Loucy (cell line): ENCODE results near the gene PTGIS.

ENCODE experiments used
- CTCF ChIP-seq: fragments of 200-600 bp; sonication (generic); conservative IDR thresholded peaks from 2 replicates; pipeline ENCODE4 v1.5.1; 2014; ENCODE audit warnings: mild to moderate bottlenecking, antibody characterized with exemption, low read length
- EZH2phosphoT487 ChIP-seq: fragments of 200-600 bp; IDR thresholded peaks from 2 replicates; pipeline ENCODE4 v1.6.1; 2018; ENCODE audit warnings: antibody characterized with exemption, mild to moderate bottlenecking, moderate library complexity, borderline replicate concordance

DNA sequence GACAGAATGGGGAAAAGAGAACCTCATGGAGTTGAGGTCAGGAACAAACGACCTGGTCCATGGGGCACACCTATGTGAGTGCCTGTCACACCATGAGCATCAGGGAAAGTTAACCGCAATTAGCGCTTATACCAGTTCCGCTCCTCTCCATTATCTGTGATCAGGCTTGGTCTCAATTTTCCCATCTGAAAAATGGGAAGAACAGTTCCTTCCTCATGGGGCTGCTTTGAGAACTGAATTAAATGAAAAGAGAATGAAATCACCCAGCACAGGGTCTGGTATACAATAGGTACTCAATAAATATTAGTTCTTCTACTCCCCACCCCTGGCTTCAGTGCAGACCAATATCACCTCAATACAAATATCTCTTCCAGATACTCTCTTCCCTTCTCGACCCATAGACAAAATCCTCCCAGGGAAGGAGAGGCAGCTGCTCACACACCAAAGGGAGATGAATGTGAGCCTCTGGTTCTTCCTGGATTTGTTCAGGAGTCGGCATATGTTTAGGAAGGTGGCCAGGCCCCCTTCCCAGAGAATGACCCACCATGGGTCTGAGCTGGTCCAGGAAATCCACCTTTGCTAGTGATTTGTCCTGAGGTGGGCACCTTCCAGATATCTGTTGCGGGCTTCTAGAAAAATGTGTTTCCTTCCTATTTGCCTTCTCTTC, 2.4 kb upstream of the PTGIS start:
- TF ChIP-seq CTCF (no peak), EZH2phosphoT487 (no peak)
